Stimulated activated CD8-positive, alpha-beta memory T cell treated with anti-CD3 and anti-CD28 coated beads, Interleukin-2, amount 100 ng/mL, for 48 hours (primary cell): Measurements from ENCODE around the gene INVS.
"Not testable (repeated sequence)": the region's sequence is repeated elsewhere in the genome, so short reads cannot be mapped to it uniquely, and the experiment has no call there.

ENCODE experiments used
- DNase-seq, 2 donors: peaks; one replicate each; pipeline ENCODE4 v3.0.0-alpha.2; 2020; ENCODE audit warnings: low read depth in 2 of 2

Gene INVS

DNA sequence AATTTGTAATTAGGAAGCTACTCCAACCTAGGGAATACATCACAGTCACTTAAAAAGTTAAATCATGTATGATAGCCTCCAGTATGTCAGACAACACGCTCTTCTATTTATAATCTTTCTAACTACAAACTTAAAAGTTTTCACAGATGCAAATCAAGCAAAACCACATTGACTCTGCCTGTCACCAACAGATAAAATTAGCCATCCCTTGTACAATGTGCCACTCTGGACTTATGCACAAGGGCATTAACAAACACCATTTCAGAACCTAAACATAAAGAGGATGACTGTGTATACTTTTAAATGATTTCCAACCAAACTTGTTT is 15.0 kb upstream of the INVS start:
- DNase-seq = no peak

DNA sequence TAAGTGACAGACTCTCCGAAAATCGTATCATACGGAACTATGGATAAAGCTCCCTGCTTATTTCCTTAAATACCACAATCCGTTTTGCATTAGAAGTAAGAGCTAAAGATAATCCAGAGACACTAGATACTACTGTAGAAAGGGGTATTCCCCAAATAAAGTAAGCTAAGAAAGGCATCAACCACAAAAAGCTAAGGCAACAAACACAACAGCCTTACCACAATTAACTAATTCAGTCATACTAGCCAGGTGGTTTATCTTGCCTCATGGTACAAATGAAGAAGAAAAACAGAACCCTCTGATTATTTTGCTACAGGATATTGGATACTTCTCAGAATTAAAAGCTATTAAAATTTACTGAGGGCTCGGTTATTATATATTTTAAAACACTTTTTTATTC is 14.3 kb upstream of the INVS start:
- no peak for DNase-seq

GRCh38 chr9:100086097-100086635 is 12.9 kb upstream of the INVS start:
- no peak for DNase-seq

DNA sequence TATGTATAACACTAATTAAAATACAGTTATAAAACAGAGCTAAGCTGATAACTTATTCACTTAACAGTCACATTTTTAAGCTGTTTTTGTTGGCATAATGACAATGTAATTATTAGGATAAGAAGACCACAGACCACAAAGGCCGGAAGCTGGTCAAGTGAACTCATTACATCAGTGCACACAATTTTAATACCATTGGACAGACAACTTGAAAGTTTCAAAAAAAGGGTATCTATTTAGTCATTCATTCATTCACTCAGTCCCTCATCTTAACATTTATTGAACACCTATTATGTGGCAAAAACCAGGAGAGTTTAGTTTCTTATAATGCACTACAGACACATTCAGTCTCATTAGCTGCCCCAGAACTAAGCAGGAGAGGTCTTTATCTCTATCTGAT is 11.8 kb upstream of the INVS start:
- DNase-seq = no peak

DNA sequence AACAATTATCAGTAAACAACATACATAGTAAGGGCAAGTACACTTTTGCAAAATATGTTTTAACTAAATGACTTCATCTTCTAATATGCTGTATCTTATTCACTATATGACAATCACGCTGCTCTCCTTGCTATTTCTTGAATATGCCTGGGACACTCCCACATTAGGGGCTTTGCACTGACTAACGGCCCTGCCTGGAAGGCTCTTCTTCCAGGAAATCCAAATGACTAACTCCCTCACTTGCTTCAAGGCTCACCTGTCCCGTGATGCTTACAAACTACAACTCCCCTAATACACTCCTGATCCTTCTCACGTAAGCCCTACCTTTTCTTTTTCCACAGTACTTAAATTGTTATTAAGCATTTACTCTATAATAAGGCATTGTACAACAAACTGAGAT is 10.8 kb upstream of the INVS start:
- DNase-seq = no peak

- no peak for DNase-seq
Measured at GRCh38 chr9:100090880-100091279, 8.2 kb upstream of the INVS start.

DNA sequence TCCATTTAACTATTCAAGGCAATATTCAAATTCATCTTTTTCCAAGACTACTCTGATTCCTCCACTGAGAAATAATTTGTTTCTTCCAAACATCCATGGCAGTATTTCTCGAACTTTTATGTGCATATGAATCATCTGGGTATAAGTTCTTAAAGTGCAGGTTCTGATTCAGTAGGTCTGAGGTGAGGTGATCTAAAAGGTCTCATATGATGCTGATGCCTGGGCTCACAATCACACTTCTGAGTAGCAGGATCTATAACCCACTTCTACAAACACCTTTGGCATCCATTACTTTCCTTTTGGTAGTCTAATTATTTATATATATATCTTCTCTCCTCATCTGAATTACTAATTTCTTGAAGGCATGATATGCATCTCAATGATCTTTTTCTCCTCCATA is 7.4 kb upstream of the INVS start:
- DNase-seq = no peak

DNA sequence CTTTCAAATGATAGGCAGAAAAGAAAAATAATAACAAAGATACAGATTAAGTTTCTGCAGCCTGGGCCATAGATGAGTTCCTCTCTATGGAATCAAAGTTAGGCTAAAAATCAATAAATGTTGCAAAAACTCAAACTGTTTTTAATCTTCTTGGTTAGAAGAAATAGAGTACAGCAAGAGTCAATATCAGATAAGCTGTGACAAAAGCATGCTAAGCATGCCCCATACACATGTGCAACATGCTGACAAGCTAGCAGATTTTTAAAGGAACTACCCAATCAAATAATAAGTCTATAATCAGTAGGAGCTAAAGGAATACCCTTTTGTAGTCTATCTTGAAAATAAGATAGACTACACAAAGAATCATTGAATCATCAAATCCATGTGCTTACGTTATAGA is 7.0 kb upstream of the INVS start:
- DNase-seq = no peak

DNA sequence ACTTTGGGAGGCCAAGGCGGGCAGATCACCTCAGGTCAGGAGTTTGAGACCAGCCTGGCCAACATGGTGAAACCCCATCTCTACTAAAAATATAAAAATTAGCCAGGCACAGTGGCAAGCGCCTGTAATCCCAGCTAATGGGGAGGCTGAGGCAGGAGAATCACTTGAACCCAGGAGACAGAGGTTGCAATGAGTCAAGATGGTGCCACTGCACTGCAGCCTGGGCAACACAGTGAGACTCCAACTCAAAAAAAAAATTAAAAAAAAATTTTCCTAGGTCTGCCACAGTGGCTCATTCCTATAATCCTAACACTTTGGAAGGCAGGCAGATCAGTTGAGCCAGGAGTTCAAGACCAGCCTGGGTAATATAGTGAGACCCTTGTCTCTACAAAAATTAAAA is 4.6 kb upstream of the INVS start:
- not testable (repeated sequence) for DNase-seq

DNA sequence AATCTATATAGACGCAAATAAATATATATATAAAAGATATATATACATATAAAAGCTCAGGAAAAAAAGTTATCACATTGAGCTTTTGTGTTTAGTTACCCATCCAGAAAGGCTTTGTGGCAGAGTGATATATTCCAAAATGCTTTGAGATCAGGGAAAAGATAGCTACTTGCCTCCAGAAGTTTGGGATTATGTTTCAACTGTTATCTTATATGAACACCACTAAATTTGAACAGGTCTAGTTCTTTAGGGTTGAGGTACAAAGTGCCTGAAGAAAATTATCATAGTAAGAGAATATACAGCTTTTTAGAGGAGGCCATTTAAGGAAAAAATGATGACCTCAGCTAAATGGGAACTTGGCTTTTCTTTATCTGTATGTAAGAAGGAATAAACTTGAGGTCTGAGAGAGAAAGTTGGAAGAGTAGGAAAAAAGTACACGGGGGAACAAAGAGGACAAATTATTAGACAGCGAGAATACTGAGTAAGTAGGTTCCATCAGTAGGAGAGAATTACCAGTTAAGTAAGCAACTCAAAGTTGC is 2.6 kb upstream of the INVS start:
- DNase-seq = no peak

- DNase-seq = peak in 1 of 2 donors; percentile 0
Measured at GRCh38 chr9:100098046-100098886, 777 bp upstream of the INVS start.

DNA sequence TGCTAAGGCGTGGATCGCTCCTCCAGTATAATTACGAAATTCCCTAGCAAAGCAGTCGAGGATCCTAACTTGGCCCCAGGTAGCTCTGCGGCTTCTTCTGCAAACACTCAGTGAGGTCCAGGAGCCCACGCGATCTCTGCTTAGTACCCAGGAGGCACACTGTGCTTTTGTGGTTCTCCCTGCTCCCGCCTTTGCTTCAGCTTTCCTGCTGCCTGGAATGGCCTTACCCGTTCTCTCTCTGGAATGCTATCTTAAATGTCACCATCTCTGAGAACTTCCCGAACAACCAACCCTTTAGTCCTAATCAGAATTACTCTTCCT is 639 bp downstream of the INVS start:
- DNase-seq = no peak

DNA sequence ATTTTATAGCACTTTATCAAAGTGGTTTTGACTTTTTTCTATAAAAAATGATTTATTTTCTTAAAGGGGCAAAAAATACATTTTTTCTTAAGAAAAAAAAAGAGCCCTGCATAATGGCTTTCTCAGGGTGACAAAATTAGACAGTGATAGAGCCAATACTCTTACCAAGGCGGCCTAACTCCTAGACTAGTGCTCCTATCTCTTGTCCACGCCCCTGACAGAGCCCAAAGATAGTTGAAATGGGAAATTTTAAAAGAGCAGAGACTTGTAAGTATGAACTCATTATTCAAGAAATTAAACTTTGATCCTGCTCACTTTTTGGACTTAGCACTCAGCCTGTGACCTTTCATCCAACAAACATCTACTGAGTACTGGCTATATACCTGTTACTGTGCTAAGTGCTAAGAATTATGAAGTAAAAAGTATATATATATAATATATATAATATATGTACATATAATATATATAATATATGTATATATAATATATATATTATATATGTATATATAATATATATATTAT is 1.2 kb downstream of the INVS start:
- DNase-seq = no peak

- no peak for DNase-seq
Measured at GRCh38 chr9:100101608-100102007, 2.6 kb downstream of the INVS start.

DNA sequence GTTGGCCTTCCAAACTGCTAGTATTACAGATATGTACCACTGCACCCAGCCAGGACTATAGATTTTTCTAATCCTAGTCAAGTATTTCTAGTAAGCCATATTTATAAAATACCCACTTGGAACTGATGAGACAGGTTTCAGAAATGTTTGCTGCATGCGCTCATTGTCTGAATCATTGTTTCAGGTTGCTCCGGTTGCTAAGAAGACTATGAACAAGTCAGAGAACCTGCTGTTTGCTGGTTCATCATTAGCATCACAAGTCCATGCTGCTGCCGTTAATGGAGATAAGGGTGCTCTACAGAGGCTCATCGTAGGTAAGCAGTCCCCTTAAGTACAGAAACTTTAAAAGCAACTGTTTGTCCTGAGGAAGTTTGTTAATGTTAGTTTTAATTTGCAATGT is 5.3 kb downstream of the INVS start:
- no peak for DNase-seq

DNA sequence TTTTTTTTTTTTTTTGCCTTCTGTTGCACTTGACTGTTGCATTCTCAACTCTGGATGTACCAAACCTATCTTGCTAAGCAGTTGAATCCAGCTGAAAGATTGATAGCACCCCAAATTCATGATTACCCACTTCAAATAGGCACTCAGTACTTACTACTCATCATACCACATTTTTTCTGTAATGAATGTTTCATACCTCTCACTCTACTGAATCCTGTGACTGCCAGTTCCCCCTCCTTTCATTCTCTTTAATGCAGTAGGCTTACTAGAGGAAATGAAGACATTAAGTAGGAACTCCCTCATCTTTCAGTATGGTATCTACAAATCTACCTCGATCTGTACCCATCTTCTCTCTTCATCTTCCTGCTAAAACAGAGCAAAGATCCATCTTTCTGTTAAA is 6.8 kb downstream of the INVS start:
- no peak for DNase-seq

GRCh38 chr9:100106616-100107015 is 7.6 kb downstream of the INVS start:
- DNase-seq = no peak

DNA sequence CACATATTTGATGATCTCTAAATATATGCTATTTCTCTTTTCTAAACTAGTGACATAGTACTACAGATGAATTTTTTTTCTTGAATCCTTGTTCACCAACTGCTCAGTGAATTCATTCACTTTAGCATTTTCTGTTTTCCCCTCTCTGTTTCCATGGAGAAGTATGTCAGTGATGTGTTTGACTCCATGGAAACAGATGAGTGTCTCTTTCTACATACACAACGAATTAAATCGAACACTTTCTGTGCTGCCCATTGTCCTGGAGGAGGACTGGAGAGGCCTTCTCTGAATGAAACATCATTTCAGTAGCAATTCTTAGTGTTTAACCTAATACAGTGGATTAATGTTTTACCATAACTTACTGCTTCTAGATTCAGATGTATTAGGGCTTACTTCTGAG is 9.5 kb downstream of the INVS start:
- DNase-seq = no peak

DNA sequence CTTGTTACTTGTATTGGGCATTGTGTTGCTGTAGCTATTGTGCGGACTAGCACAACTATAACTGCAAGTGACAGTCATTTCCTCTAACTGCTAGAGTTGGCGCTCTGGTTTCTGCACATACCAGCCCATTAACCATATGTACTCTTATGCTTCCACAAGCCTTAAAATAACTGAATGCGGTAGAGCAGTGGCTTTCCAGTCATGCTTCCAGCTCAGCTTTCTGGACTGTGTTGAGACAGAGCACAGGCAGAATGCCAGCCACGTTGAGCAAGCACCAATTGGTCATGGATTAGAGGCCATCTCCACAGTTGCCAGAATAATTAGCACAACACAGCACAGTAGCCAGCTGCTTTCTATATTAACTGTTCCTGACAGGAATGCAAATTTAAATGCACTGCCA is 12.2 kb downstream of the INVS start:
- DNase-seq = no peak

- DNase-seq = no peak
Measured at GRCh38 chr9:100112677-100113336, 13.8 kb downstream of the INVS start.

DNA sequence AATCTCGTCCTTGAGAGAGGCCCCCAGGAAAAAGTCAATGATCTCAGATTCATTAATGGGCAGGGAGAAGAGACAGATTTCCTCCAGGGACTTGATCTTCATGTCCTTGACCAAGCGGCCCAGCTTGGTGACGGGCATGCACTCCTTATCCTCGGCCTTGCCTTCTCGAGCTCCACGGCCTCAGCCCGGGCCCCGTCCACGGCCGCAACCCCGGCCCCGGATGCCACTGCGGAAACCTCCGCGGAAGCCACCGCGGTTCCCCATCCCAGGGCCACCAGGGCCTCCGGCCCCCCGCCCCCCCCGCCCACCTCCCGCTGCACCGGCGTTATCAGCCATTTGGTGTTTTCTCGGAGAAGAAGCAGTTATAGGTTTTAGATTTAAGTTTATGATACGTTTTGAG is 18.3 kb downstream of the INVS start:
- no peak for DNase-seq

DNA sequence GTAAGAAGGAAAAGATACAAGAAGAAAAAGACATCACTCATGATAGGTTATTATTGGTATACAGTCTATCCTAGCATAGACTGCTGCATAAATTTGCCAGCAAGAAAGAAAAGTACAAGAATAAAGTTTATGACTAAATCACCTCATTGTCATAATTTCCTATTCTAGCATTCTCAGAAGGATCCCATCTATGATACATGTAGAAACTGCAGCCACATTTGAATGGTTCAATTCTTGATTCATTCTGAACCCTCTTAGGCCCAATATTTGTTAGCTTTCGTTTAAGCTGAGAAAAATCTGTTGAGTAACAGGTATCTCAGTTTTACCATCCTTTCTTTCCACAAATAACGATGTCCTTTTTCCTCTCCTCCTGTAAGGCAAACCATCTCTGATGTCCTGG is 21.2 kb downstream of the INVS start:
- DNase-seq = no peak

DNA sequence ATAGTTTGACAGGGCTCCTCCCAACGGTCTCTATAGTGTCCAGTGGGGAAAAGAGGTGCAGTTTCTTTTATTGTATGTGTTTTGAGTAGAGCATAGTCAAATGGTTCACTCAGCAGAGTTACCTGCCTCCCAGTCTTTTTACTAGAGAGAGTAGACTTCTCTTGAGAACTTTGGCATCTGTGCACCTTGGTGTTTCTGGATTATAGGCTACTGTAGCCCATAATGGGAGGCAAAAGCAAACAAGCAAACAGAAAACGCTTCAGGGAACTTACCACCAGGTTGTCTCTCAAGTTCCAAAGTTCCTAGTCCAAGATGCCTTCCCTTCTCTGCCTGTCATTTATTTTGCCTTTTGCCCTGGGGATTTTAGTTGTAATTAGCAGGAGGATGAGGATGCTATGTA is 26.2 kb downstream of the INVS start:
- no peak for DNase-seq
